C4-2B (cell line): ENCODE results near the gene AMMECR1.

ENCODE experiments used
- CTCF ChIP-seq: fragments of 450-650 bp; conservative IDR thresholded peaks from 2 replicates; pipeline ENCODE4 v1.5.1; 2017; ENCODE audit warnings: mild to moderate bottlenecking
- ZFX ChIP-seq: fragments of 450-650 bp; IDR thresholded peaks from 2 replicates; pipeline ENCODE4 v1.6.1; 2017

- TF ChIP-seq CTCF (no peak), ZFX (no peak)
Observed at GRCh38 chrX:110216027-110216426, 101.9 kb downstream of the AMMECR1 start.
